Ectodermal cell (in vitro differentiated cells): Measurements from ENCODE around the gene MAD2L2.
"Not testable (repeated sequence)": the region's sequence is repeated elsewhere in the genome, so short reads cannot be mapped to it uniquely, and the experiment has no call there.

Experiments used
- H3K27ac ChIP-seq: 2 replicates; pipeline ENCODE4 v1.7.0; 2013; ENCODE audit warnings: mild to moderate bottlenecking, low read depth, low read length; ENCODE audit not compliant: insufficient read depth, poor library complexity, severe bottlenecking
- H3K27me3 ChIP-seq: 2 replicates; pipeline ENCODE4 v1.7.0; 2013; ENCODE audit warnings: mild to moderate bottlenecking, low read length; ENCODE audit not compliant: insufficient read depth, control insufficient read depth, poor library complexity, severe bottlenecking
- H3K36me3 ChIP-seq: one replicate; pipeline ENCODE4 v1.7.0; 2013; ENCODE audit warnings: low read length; ENCODE audit not compliant: control insufficient read depth, insufficient read depth
- H3K4me1 ChIP-seq: one replicate; pipeline ENCODE4 v1.7.0; 2013; ENCODE audit warnings: low read length; ENCODE audit not compliant: control insufficient read depth, insufficient read depth
- H3K4me3 ChIP-seq: 2 replicates; pipeline ENCODE4 v1.7.0; 2013; ENCODE audit warnings: low read depth, low read length, control low read depth; ENCODE audit not compliant: insufficient read depth
- H3K9me3 ChIP-seq: 2 replicates; pipeline ENCODE4 v1.7.0; 2013; ENCODE audit warnings: mild to moderate bottlenecking, low read length, moderate library complexity; ENCODE audit not compliant: control insufficient read depth
- WGBS, 2 experiments: methylation state at CpG; one replicate each; pipeline ENCODE4 v1.1.7; 2013; ENCODE audit warnings: missing lambda C conversion rate in 2 of 2; 5-methylcytosine and 5-hydroxymethylcytosine counted together

The MAD2L2 gene

DNA sequence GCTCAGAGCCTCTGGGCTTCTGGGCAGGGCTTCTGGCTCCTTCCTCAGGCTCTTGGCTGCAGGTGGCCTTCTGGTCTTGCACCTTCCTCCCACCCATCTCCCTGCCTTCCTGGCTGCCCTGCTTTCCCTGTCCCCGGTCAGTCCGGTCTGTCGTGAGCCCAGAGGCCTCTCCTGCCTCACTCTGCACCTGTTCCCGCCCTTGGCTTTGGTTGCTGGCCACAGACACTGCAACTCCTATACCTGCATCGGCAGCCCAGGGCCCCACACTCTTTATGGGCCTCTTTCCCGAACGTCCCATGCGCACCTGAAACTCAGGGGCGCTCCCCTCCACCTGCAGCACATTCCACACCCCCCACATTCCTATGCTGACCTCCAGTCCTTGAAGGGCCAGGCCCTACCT lies 34.6 kb downstream of the MAD2L2 start:
- Histone ChIP-seq H3K27ac (no peak overlapping the region), H3K27me3 (peaks cover 36% of the 10 kb centered on the region), H3K4me1 (peaks cover 15% of the 10 kb centered on the region), H3K4me3 (no peak overlapping the region), H3K36me3 (no peaks in the 10 kb centered on the region), H3K9me3 (no peaks in the 10 kb centered on the region)
- WGBS, 2 experiments: 87 to 91% methylated on average over 9 of the region's 9 CpGs

DNA sequence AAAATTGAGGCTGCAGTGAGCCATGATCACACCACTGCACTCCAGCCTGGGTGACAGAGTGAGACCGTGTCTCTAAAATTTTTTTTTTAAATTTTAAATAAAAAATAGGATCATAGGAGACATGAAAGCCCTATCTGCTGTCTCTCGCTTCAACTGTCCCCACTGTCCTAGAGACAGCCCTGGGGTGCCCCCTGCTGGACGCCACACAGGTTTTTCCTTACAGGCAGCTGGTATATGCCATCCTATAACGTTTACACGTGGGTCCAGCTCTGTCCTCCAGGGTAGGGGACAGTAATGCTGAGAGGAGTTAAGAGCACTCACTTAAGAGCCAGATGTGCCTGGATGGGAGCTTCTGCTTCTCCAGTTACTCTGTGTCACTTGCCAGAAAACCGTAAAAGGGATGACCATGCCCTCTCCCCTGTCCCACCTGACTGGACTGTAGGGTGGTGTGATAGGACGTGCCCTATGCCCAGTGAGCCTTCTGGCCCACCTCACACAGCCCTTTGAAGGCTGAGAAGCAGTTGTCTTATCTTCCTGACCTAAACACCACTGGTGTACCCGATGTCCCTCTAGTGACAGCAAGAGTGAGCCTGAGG lies 35.2 kb downstream of the MAD2L2 start:
- no peaks in the 10 kb centered on the region for H3K9me3 ChIP-seq
- no peak overlapping the region for H3K27ac ChIP-seq
- H3K27me3 ChIP-seq: peaks cover 31% of the 10 kb centered on the region
- no peaks in the 10 kb centered on the region for H3K36me3 ChIP-seq
- peaks cover 15% of the 10 kb centered on the region for H3K4me1 ChIP-seq
- no peak overlapping the region for H3K4me3 ChIP-seq
- WGBS, 2 experiments: 48 to 49% methylated on average over 7 to 8 of the region's 8 CpGs

DNA sequence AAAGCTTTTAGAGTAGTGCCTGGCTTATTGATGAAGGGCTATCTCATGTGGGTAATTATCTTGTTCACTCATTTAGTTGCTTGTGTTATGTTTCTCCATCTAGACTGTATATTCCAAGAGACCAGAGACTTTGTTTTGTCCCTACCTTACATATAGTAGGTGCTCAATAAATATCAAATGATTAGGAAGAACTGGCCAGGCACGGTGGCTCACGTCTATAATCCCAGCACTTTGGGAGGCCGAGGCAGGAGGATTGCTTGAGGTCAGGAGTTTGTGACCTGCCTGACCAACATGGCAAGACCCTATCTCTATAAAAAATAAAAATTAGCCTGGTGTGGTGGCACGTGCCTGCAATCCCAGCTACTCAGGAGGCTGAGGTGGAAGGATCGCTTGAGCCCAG lies 35.7 kb downstream of the MAD2L2 start:
- Histone ChIP-seq H3K27me3 (peaks cover 26% of the 10 kb centered on the region), H3K4me1 (peaks cover 13% of the 10 kb centered on the region), H3K9me3 (no peaks in the 10 kb centered on the region), H3K36me3 (no peaks in the 10 kb centered on the region), H3K4me3 (no peak overlapping the region), H3K27ac (no peak overlapping the region)
- WGBS, 2 experiments: 91 to 95% methylated on average over 5 of the region's 5 CpGs

DNA sequence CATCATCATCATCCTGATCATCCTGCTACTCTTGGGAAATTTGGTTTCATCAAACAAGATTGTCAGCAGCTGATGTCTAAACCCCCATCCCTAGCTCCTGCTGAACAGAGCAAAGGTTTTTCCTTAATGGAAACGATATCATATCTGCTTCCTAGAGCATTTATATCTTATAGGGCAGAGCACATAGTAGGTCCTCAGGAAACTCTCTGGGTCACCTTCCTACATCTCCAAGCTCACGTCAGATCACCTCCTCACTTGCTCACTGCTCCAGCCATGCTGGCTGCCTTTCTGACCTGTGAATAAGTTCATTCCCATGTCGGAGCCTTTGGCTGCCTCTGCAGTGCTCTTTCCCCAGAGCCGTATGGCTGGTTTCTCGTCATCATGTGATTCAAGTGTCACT lies 37.2 kb downstream of the MAD2L2 start:
- WGBS, 2 experiments: 78 to 84% methylated on average over 5 of the region's 5 CpGs
- H3K27ac ChIP-seq: no peak overlapping the region

DNA sequence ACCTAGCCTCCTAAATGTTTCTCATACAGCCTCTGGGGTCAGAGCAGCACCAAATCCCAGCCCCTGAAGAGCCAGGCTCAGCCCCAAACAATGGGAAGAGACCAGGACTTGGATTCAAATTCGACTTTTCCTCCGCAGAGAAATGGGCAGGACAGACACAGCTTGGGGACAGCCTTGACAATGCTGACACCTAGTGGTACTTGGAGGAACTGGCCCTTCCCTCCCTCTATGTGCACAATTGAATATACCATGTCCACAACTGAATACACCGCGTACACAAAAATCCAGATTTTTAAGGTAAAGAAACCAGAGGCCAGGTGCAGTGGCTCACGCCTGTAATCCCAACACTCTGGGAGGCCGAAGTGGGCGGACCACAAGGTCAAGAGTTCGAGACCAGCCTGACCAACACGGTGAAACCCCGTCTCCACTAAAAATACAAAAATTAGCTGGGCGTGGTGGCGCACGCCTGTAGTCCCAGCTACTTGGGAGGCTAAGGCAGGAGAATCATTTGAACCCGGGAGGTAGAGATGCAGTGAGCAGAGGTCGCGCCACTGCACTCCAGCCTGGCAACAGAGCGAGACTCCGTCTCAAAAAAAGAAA lies 38.4 kb downstream of the MAD2L2 start:
- 54 to 59% methylated on average over 18 of the region's 18 CpGs for WGBS, 2 experiments
- not testable (repeated sequence) for H3K4me1 ChIP-seq, H3K4me3 ChIP-seq

More for the DNA sequence above, 37.2 kb downstream of the MAD2L2 start:
- Histone ChIP-seq H3K4me1 (peaks cover 8% of the 10 kb centered on the region), H3K36me3 (no peaks in the 10 kb centered on the region), H3K9me3 (no peaks in the 10 kb centered on the region), H3K27me3 (peaks cover 11% of the 10 kb centered on the region), H3K4me3 (no peak overlapping the region)

DNA sequence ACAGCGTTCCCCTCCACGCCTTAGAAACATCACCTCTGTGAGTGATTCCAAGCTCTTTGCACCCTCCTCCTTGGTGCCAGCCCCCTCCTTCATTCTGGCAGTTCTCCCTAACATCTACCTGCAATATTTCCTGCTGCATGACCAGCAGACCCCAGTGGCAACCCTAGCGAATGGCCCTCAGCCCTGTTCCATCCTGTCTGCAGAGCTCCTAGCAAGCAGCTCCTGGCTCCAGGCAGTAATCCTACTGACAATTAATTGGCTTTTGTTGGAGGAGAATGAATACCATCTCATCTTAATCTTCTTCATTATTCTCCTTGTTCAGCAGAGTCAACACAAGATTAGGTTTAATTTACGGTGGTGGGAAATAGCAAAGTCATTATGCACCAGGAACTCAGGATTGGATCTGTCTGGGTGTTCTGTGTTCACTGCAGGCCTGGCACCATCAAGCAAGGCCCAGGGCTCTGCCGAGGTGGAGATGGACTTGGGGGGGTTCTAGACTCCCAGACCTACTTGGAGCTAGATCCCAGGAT lies 39.1 kb downstream of the MAD2L2 start:
- H3K4me3 ChIP-seq: no peak overlapping the region
- 83 to 85% methylated on average over 5 of the region's 5 CpGs for WGBS, 2 experiments
- no peak overlapping the region for H3K27ac ChIP-seq
- H3K36me3 ChIP-seq: no peaks in the 10 kb centered on the region
- no peaks in the 10 kb centered on the region for H3K27me3 ChIP-seq
- no peaks in the 10 kb centered on the region for H3K9me3 ChIP-seq
- H3K4me1 ChIP-seq: no peaks in the 10 kb centered on the region

More for the DNA sequence above, 38.4 kb downstream of the MAD2L2 start:
- H3K36me3 ChIP-seq, H3K27ac ChIP-seq, H3K9me3 ChIP-seq, H3K27me3 ChIP-seq: not testable (repeated sequence)

DNA sequence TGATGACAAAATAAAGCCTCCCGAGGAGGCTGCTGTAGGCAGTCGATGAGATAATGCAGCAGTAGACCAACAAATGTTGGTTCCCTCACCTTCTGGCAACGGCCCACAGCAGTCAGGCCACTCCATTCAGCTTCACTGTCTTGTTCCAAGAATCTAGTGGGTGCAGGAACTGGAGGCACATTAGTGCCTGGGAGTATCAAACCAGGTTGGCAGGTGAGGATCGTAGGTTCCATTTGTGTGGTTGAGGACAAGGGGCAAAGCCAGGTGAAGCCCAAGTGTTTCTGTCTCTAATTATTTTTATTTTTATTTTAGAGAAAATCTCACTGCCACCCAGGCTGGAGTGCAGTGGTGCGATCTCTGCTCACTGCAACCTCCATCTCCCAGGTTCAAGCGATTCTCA lies 40.0 kb downstream of the MAD2L2 start:
- H3K4me1 ChIP-seq: no peaks in the 10 kb centered on the region
- no peak overlapping the region for H3K27ac ChIP-seq
- no peaks in the 10 kb centered on the region for H3K9me3 ChIP-seq
- 91 to 94% methylated on average over 6 of the region's 6 CpGs for WGBS, 2 experiments
- H3K27me3 ChIP-seq: no peaks in the 10 kb centered on the region
- H3K36me3 ChIP-seq: no peaks in the 10 kb centered on the region
- no peak overlapping the region for H3K4me3 ChIP-seq

DNA sequence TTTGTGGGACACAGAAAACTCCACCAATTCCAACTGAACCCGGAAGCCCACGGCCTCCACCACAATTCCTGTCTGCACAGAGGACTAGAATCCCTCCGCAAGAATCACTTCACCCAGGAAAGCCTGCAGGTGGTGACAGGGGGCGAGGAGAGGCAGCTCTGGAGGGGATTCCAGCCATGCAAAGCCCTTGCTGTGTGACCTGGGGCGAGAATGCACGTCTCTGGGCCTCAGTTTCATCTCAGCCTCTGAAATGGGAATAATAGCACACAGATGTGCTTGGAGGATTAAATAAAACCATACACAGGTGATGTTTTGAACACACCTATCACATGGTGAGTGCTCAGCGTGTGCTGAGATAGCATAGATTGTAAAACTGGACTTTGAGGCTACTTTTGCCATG lies 40.8 kb downstream of the MAD2L2 start:
- Histone ChIP-seq H3K9me3 (no peaks in the 10 kb centered on the region), H3K27me3 (no peaks in the 10 kb centered on the region), H3K4me3 (no peak overlapping the region), H3K4me1 (no peaks in the 10 kb centered on the region), H3K27ac (no peak overlapping the region), H3K36me3 (no peaks in the 10 kb centered on the region)
- WGBS, 2 experiments: 82 to 85% methylated on average over 5 to 7 of the region's 7 CpGs

DNA sequence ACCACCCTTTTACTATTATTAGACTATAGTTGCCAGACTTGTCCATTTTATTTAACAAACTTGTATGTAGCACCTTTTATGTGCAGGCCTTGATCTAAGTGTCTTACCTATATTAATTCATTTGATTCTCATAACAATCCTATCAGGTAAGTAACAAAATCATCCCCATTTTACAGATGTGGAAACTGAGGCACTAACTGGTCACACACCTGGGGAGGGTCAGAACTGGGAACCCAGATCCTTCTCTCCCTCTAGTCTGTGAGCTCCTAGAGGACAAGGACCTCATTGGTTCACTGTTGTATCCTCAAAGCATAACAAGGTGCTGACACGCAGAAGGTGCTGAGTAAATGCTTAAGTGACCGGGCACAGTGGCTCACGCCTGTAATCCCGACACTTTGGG lies 41.6 kb downstream of the MAD2L2 start:
- H3K27me3 ChIP-seq: no peaks in the 10 kb centered on the region
- H3K4me3 ChIP-seq: no peak overlapping the region
- H3K9me3 ChIP-seq: no peaks in the 10 kb centered on the region
- H3K27ac ChIP-seq: no peak overlapping the region
- WGBS, 2 experiments: 82 to 88% methylated on average over 4 of the region's 4 CpGs
- H3K36me3 ChIP-seq: no peaks in the 10 kb centered on the region
- no peaks in the 10 kb centered on the region for H3K4me1 ChIP-seq

DNA sequence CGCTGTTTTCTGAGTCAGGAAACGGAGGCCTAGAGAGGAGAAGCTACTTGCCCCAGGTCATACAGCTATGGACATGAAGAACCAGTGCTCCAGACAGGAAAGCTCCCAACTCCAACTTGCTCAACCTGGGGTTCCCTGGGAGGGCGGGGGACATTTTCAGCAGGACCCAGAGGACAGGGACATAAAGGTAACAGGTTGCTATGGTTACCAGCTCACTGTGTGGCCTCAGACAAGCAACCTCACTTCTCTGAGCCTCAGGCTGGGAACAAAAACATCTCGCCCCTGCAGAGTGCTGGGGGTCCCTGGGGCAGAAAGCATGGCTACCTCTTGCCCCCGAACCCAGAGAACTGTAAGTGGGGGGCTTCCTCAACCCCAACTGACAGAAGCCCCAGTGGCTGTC lies 42.8 kb downstream of the MAD2L2 start:
- Histone ChIP-seq H3K27me3 (no peaks in the 10 kb centered on the region), H3K4me1 (no peaks in the 10 kb centered on the region), H3K4me3 (no peak overlapping the region), H3K27ac (no peak overlapping the region), H3K36me3 (no peaks in the 10 kb centered on the region), H3K9me3 (no peaks in the 10 kb centered on the region)
- WGBS, 2 experiments: 68 to 74% methylated on average over 5 of the region's 5 CpGs
